GM19023 (cell line): ENCODE data around the gene TARBP1.

Source experiments
- ATAC-seq: cut with Tn5 transposase; IDR thresholded peaks from one replicate; pipeline ENCODE4 v1.9.1; 2021; ENCODE audit warnings: mild to moderate bottlenecking, moderate library complexity; ENCODE audit not compliant: unreplicated experiment

Gene TARBP1

DNA sequence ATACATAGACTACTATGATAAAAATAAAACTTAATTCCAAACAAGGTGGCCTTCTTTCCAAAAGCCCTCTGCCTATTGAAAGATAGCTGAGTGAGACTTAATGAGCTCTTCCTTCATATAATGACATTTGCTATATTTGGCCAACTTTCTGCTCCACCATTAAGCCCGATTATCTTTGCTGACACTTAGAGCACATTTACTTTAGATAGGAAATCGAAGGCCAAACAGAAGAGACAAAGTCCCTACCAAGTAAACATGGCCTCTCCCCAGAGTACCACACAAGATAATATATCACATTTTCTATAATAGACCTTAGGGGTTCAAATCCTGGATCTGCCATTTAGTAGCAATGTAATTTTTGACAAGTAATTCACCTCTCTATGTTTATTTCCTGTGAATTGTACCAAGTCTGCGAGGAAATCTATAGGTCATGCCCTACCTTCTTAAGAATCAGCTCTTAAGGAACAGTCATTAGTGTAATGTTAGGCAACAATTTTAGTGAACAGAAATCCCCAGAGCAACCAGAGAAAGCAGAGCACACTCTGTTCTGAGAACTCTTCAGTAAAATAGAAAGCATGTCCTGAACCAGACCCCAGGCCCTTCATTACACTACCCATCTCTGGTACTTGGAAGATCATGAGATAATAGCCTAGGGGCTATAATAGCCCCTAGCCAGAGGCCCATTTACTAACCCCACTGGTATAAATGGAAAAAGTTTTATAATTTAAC, 123.0 kb downstream of the TARBP1 start:
- no peak for ATAC-seq

DNA sequence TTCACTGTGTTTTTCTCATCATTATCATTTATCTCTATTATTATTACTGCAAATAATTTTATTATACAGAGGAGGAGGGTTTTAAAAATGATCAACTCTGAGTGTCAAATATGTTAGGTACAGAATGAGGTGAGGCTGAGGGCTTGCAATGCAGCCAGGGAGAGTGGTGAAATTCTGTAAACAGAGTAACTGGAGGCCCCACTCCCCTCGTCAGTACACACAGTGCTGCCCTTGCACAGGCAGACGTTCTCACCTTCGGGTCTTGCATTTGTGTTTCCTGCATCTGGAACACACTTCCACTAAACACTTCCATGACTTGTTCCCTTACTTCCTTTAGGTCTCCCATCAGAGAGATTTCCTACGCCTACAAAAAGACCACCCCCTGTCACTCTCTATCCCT, 130.0 kb downstream of the TARBP1 start:
- no peak for ATAC-seq

- ATAC-seq, result no peak
Observed at GRCh38 chr1:234345237-234345636, 133.7 kb downstream of the TARBP1 start.

DNA sequence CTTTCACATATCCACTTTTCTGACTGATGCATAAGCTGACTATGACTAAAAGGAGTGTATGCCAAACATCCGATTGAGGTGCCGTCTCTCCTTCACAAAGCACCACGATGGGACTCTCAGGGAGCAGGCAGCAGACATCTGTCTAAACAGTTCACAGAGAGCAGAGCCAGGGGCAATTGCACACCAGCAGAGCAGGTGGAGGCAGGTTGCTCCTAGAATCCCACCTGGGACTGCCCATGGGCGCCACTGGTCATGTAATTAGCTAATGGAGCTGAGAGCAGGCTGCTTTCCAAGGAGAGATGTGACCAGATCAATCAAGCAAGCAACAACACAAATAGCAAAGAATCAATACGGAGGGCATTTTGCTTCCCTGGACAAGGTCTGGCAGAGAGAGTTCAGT, 136.2 kb downstream of the TARBP1 start:
- no peak for ATAC-seq
